ENCODE measurements around the gene S100A5.
"Not testable (repeated sequence)": the region's sequence is repeated elsewhere in the genome, so short reads cannot be mapped to it uniquely, and the experiment has no call there.

Gene S100A5

GRCh38 chr1:153535242-153536011, 5.3 kb downstream of the S100A5 start, which contains the start of gene S100A6:
Gene S100A6 (minus strand): TSS chr1:153535991. CDS start chr1:153535339, 652 bp downstream.
- DNase-seq (ENCODE audit: low read depth in 2 of 3, low spot score in 2 of 3) = no peak

GRCh38 chr1:153534925-153535241, 5.9 kb downstream of the S100A5 start:
- no peak for DNase-seq (ENCODE audit: low read depth in 2 of 3, low spot score in 2 of 3)

GRCh38 chr1:153534226-153534924, 6.4 kb downstream of the S100A5 start:
- DNase-seq (ENCODE audit: low read depth in 2 of 3, low spot score in 2 of 3) = no peak

GRCh38 chr1:153533689-153534201, 7.0 kb downstream of the S100A5 start:
- DNase-seq (ENCODE audit: low read depth in 2 of 3, low spot score in 2 of 3) = no peak

- peak; percentile 47 to 77 (median 60) for DNase-seq (ENCODE audit: low read depth in 2 of 3, low spot score in 2 of 3)
These were observed 7.8 kb downstream of the S100A5 start for GRCh38 chr1:153532769-153533599.

- DNase-seq (ENCODE audit: low read depth in 2 of 3, low spot score in 2 of 3) = no peak
These were observed 8.6 kb downstream of the S100A5 start for GRCh38 chr1:153532181-153532580.

- no peak for DNase-seq (ENCODE audit: low read depth in 2 of 3, low spot score in 2 of 3)
These were observed 9.1 kb downstream of the S100A5 start for GRCh38 chr1:153531638-153532037.

- no peak for DNase-seq (ENCODE audit: low read depth in 2 of 3, low spot score in 2 of 3)
These were observed 13.1 kb downstream of the S100A5 start for GRCh38 chr1:153527683-153528040.

- no peak for DNase-seq (ENCODE audit: low read depth in 2 of 3, low spot score in 2 of 3)
These were observed 13.6 kb downstream of the S100A5 start for GRCh38 chr1:153527023-153527682.

GRCh38 chr1:153526132-153526543, 14.6 kb downstream of the S100A5 start:
- no peak for DNase-seq (ENCODE audit: low read depth in 2 of 3, low spot score in 2 of 3)

- DNase-seq (ENCODE audit: low read depth in 2 of 3, low spot score in 2 of 3) = no peak
These were observed 15.5 kb downstream of the S100A5 start for GRCh38 chr1:153525088-153525728.

- not testable (repeated sequence) for DNase-seq (ENCODE audit: low read depth in 2 of 3, low spot score in 2 of 3)
These were observed 18.2 kb downstream of the S100A5 start for GRCh38 chr1:153522353-153523048.

GRCh38 chr1:153521808-153522207, 18.9 kb downstream of the S100A5 start:
- not testable (repeated sequence) for DNase-seq (ENCODE audit: low read depth in 2 of 3, low spot score in 2 of 3)

GRCh38 chr1:153520818-153521476, 19.8 kb downstream of the S100A5 start:
- DNase-seq (ENCODE audit: low read depth in 2 of 3, low spot score in 2 of 3) = no peak

GRCh38 chr1:153520137-153520691, 20.5 kb downstream of the S100A5 start:
- not testable (repeated sequence) for DNase-seq (ENCODE audit: low read depth in 2 of 3, low spot score in 2 of 3)

GRCh38 chr1:153519242-153519641, 21.5 kb downstream of the S100A5 start:
- DNase-seq (ENCODE audit: low read depth in 2 of 3, low spot score in 2 of 3) = no peak

- no peak for DNase-seq (ENCODE audit: low read depth in 2 of 3, low spot score in 2 of 3)
These were observed 25.0 kb downstream of the S100A5 start for GRCh38 chr1:153515504-153516394.

- no peak for DNase-seq (ENCODE audit: low read depth in 2 of 3, low spot score in 2 of 3)
These were observed 27.1 kb downstream of the S100A5 start for GRCh38 chr1:153513666-153514065.
